WTC11 (cell line): Measurements from ENCODE around the gene LZTS2. TPM values are rescaled to one million over a fixed set of nuclear protein-coding genes. Genes with fewer than 3 reads are reported as not detected.
A peak's percentile ranks its signal among the peaks of the same experiment; 100 is the strongest.

Experiments used
- ATAC-seq: fragments of 200-7000 bp; cut with Tn5 transposase; 2 replicates; pipeline ENCODE4 v1.10.0; 2021; ENCODE audit warnings: mild to moderate bottlenecking, moderate library complexity
- CTCF ChIA-PET: fragments of 300-600 bp; sonication (Branson Sonifier 250); formaldehyde crosslinking; loops from one replicate; lab custom pipeline; 2021; ENCODE audit warnings: antibody characterized with exemption; lab: Charles Lee
- POLR2A ChIA-PET: fragments of 350-600 bp; sonication (Branson Sonifier 250); formaldehyde crosslinking; loops from one replicate; lab custom pipeline; 2021; ENCODE audit warnings: antibody characterized with exemption; lab: Charles Lee
- DNase-seq: peaks from one replicate; pipeline ENCODE4 v3.0.0; 2021; ENCODE audit warnings: low spot score
- H3K27ac Mint-ChIP-seq: 2 replicates; pipeline ENCODE4 v1.8.0; 2021; ENCODE audit warnings: mixed read lengths
- H3K27me3 Mint-ChIP-seq: 2 replicates; pipeline ENCODE4 v1.8.0; 2021; ENCODE audit warnings: low read depth, mild to moderate bottlenecking, moderate library complexity, mixed read lengths
- H3K36me3 Mint-ChIP-seq: 2 replicates; pipeline ENCODE4 v1.8.0; 2021; ENCODE audit warnings: mixed read lengths
- H3K4me1 Mint-ChIP-seq: 2 replicates; pipeline ENCODE4 v1.8.0; 2022; ENCODE audit warnings: mixed read lengths
- H3K4me3 Mint-ChIP-seq: 2 replicates; pipeline ENCODE4 v1.8.0; 2021; ENCODE audit warnings: mild to moderate bottlenecking, moderate library complexity, mixed read lengths
- H3K9me3 Mint-ChIP-seq: 2 replicates; pipeline ENCODE4 v1.8.0; 2021; ENCODE audit warnings: mixed read lengths
- FOXP1 ChIP-seq: sonication (generic); formaldehyde crosslinking; IDR thresholded peaks from 2 replicates; pipeline ENCODE4 v1.8.0; 2022; ENCODE audit warnings: missing genetic modification reagents, mild to moderate bottlenecking, moderate library complexity, borderline replicate concordance
- GRHL2 ChIP-seq: fragments of 250-450 bp; sonication (Bioruptor Pico); IDR thresholded peaks from 2 replicates; pipeline ENCODE4 v1.8.0; 2022; ENCODE audit warnings: mild to moderate bottlenecking, moderate library complexity; ENCODE audit not compliant: insufficient replicate concordance, severe bottlenecking
- JAZF1 ChIP-seq: fragments of 250-450 bp; sonication (Bioruptor Pico); IDR thresholded peaks from 2 replicates; pipeline ENCODE4 v1.9.0; 2021; ENCODE audit warnings: moderate library complexity, mild to moderate bottlenecking, inconsistent platforms
- SMAD3 ChIP-seq: sonication (generic); formaldehyde crosslinking; IDR thresholded peaks from 2 replicates; pipeline ENCODE4 v1.8.0; 2022; ENCODE audit warnings: missing genetic modification reagents, mild to moderate bottlenecking, borderline replicate concordance
- SMAD4 ChIP-seq: sonication (generic); formaldehyde crosslinking; IDR thresholded peaks from 2 replicates; pipeline ENCODE4 v1.8.0; 2022; ENCODE audit warnings: mild to moderate bottlenecking, missing genetic modification reagents
- SP1 ChIP-seq: sonication (generic); formaldehyde crosslinking; conservative IDR thresholded peaks from 2 replicates; pipeline ENCODE4 v1.8.1; 2022; ENCODE audit warnings: missing genetic modification reagents
- TEAD1 ChIP-seq: sonication (generic); formaldehyde crosslinking; IDR thresholded peaks from 2 replicates; pipeline ENCODE4 v1.8.0; 2022; ENCODE audit warnings: mild to moderate bottlenecking, missing genetic modification reagents
- ZNF121 ChIP-seq: sonication (generic); formaldehyde crosslinking; IDR thresholded peaks from 2 replicates; pipeline ENCODE4 v1.8.0; 2023; ENCODE audit warnings: missing genetic modification reagents
- total RNA-seq: library from RNA; stranded (reverse); gene quantifications from 3 replicates; pipeline ENCODE4 v1.2.3, GENCODE V29; 2021
- TF ChIP-seq, protein P1 (sequence below): sonication (generic); formaldehyde crosslinking; IDR thresholded peaks from 2 replicates; pipeline ENCODE4 v1.8.0; 2022; ENCODE audit warnings: mild to moderate bottlenecking, missing genetic modification reagents
- TF ChIP-seq, protein P2 (sequence below): sonication (generic); formaldehyde crosslinking; IDR thresholded peaks from 2 replicates; pipeline ENCODE4 v1.8.0; 2022; ENCODE audit warnings: mild to moderate bottlenecking, missing genetic modification reagents
- TF ChIP-seq, protein P3 (sequence below): sonication (generic); formaldehyde crosslinking; IDR thresholded peaks from 2 replicates; pipeline ENCODE4 v1.8.1; 2022; ENCODE audit warnings: missing genetic modification reagents, borderline replicate concordance
- TF ChIP-seq, protein P4 (sequence below): sonication (generic); formaldehyde crosslinking; conservative IDR thresholded peaks from 2 replicates; pipeline ENCODE4 v1.8.1; 2022; ENCODE audit warnings: mild to moderate bottlenecking, missing genetic modification reagents
- TF ChIP-seq, protein P5 (sequence below): fragments of 250-450 bp; sonication (Bioruptor Pico); conservative IDR thresholded peaks from 2 replicates; pipeline ENCODE4 v1.9.0; 2021; ENCODE audit warnings: mild to moderate bottlenecking
- TF ChIP-seq, protein P6 (sequence below): fragments of 200-600 bp; IDR thresholded peaks from 2 replicates; pipeline ENCODE4 v1.8.0; 2022; ENCODE audit warnings: antibody characterized with exemption
- TF ChIP-seq, protein P7 (sequence below): sonication (generic); formaldehyde crosslinking; IDR thresholded peaks from 2 replicates; pipeline ENCODE4 v1.8.0; 2022; ENCODE audit warnings: mild to moderate bottlenecking, missing genetic modification reagents
- TF ChIP-seq, protein P8 (sequence below): fragments of 250-450 bp; sonication (Bioruptor Pico); IDR thresholded peaks from 2 replicates; pipeline ENCODE4 v1.9.0; 2021; ENCODE audit warnings: mild to moderate bottlenecking
- TF ChIP-seq, protein P9 (sequence below): sonication (generic); formaldehyde crosslinking; IDR thresholded peaks from 2 replicates; pipeline ENCODE4 v1.8.1; 2023; ENCODE audit warnings: mild to moderate bottlenecking, missing genetic modification reagents, moderate library complexity

LZTS2 gene
- total RNA-seq, 1 experiment from 2014 or later = 84.6 TPM

DNA sequence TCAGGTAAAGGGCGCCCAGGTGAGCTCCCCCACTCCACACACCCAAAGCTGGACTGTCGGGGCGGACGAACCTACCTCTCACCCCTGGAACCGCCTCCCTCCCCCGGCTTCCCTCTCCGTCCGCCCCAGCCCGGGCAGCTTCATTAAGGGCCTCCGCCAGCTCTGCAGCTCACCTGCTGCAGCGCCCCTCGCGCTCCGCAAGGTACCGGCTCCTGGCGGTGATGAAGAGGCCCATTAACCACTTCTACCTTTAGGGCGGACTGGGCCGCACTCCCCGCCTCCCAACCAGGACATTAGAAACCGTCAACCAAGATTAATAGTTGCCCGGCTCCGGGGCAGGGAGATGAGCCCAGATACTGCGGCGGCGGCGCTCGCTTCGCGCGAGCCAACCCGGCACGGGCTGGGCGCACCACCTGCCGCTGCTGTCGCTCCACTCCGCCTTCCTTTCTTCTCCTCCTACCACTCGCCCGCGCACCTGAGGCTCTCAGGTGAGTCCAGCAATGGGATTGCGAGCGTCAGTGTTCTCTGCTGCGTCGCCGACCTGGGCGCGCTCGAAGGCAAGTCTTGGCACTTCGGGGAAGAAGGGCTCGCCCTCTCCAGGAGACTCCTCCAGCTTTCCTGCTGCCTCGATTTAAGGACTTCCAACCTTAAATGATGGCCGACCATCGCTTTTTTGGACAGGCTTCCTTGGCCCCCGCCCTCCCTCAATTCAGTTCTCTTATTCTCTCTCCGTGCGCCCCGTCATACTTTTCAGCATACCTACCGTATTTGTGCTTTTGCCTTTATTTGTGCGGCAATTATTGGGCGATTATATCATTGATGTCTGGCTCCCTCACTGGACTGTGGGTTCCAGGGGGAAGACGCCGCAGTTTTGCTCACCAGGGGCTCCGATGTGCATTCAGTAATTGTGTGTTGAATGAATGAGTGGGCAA lies 48.6 kb downstream of the LZTS2 start (continued):
- TF ChIP-seq, protein P1, sequence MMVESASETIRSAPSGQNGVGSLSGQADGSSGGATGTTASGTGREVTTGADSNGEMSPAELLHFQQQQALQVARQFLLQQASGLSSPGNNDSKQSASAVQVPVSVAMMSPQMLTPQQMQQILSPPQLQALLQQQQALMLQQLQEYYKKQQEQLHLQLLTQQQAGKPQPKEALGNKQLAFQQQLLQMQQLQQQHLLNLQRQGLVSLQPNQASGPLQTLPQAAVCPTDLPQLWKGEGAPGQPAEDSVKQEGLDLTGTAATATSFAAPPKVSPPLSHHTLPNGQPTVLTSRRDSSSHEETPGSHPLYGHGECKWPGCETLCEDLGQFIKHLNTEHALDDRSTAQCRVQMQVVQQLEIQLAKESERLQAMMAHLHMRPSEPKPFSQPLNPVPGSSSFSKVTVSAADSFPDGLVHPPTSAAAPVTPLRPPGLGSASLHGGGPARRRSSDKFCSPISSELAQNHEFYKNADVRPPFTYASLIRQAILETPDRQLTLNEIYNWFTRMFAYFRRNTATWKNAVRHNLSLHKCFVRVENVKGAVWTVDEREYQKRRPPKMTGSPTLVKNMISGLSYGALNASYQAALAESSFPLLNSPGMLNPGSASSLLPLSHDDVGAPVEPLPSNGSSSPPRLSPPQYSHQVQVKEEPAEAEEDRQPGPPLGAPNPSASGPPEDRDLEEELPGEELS (CRISPR knock-in tag) = no peak
- no peak for TF ChIP-seq JAZF1 (CRISPR knock-in tag)
- TF ChIP-seq, protein P2, sequence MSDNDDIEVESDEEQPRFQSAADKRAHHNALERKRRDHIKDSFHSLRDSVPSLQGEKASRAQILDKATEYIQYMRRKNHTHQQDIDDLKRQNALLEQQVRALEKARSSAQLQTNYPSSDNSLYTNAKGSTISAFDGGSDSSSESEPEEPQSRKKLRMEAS (CRISPR knock-in tag) = peak; percentile 33; the same call in 1 of the 2 replicates
- TF ChIP-seq SMAD3 (CRISPR knock-in tag) = no peak
- TF ChIP-seq FOXP1 (CRISPR knock-in tag) = no peak
- TF ChIP-seq, protein P3, sequence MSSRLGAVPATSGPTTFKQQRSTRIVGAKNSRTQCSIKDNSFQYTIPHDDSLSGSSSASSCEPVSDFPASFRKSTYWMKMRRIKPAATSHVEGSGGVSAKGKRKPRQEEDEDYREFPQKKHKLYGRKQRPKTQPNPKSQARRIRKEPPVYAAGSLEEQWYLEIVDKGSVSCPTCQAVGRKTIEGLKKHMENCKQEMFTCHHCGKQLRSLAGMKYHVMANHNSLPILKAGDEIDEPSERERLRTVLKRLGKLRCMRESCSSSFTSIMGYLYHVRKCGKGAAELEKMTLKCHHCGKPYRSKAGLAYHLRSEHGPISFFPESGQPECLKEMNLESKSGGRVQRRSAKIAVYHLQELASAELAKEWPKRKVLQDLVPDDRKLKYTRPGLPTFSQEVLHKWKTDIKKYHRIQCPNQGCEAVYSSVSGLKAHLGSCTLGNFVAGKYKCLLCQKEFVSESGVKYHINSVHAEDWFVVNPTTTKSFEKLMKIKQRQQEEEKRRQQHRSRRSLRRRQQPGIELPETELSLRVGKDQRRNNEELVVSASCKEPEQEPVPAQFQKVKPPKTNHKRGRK (CRISPR knock-in tag) = no peak
- TF ChIP-seq GRHL2 (CRISPR knock-in tag) = no peak
- no peak for TF ChIP-seq ZNF121
- TF ChIP-seq, protein P4, sequence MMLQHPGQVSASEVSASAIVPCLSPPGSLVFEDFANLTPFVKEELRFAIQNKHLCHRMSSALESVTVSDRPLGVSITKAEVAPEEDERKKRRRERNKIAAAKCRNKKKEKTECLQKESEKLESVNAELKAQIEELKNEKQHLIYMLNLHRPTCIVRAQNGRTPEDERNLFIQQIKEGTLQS = no peak
- TF ChIP-seq SMAD4 (CRISPR knock-in tag) = no peak

DNA sequence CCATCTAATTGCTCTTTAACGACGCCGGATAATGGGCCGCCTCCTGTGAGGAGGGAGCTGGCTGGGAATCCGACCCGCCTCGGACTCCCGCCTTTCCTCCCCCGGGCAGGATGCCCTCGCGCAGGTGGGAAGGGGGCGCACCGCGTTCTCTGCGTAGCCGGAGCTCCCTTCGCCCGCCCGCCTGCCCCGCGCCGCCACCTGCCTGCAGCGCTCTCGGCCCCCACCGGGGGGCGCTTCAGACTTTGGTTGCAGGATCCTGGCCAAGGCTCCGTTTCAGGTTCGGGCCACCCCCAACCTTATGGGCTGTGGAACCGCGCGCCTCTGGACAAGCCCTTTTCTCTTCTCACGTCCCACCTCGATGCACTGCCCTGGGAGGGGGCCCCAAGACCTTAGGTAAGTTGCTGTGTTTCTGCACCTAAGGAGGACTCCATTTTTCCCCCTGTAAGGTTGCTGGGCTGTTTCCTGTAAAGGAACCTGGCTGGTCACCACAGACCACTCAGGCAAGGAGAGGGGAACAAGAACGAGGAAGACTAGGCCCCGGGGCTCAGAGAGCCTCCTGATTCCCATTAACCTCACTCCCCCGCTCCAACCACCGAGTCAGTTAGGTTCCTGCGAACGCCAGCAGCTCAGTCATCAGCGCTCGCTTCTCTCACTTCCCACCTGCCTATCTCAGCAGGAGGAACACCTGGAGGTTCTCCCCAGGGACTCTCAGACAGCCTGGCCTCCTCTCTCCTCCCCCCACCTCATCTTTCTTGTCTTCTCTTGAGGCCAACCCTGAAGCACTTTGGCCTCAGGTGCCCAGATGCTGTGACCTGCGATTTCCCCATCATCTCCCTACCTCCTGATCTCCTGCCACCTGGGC lies 50.8 kb downstream of the LZTS2 start:
- H3K36me3 Mint-ChIP-seq = peaks cover 3% of the 10 kb centered on the region; the same call in 1 of the 2 replicates
- peak; percentile 95 for DNase-seq
- no peaks in the 10 kb centered on the region for H3K9me3 Mint-ChIP-seq
- peak overlapping the region; percentile 60 for H3K4me3 Mint-ChIP-seq
- H3K4me1 Mint-ChIP-seq = peaks cover 41% of the 10 kb centered on the region
- peaks cover 67% of the 10 kb centered on the region for H3K27me3 Mint-ChIP-seq
- ATAC-seq = peak; percentile 68
- no peak overlapping the region for H3K27ac Mint-ChIP-seq
- ChIA-PET POLR2A (interaction anchor here (0.6 to 1.4 kb wide), 2 partner anchors 11 to 1238 kb away, joined by 3 to 7 read pairs; partner anchors contain the start of gene KAZALD1), CTCF (interaction anchor here (0.6 to 10.4 kb wide), 73 partner anchors 11 to 699 kb away, joined by 3 to 405 read pairs (median 5); partner anchors contain the start of genes HIF1AN, KAZALD1, LBX1 and LZTS2)
- TF ChIP-seq SP1 (CRISPR knock-in tag) (0 out of 2 replicates have a peak, but pooled peaks have one; percentile 38), TEAD1 (CRISPR knock-in tag) (peak; percentile 45; the same call in 1 of the 2 replicates)
- TF ChIP-seq, protein P5, sequence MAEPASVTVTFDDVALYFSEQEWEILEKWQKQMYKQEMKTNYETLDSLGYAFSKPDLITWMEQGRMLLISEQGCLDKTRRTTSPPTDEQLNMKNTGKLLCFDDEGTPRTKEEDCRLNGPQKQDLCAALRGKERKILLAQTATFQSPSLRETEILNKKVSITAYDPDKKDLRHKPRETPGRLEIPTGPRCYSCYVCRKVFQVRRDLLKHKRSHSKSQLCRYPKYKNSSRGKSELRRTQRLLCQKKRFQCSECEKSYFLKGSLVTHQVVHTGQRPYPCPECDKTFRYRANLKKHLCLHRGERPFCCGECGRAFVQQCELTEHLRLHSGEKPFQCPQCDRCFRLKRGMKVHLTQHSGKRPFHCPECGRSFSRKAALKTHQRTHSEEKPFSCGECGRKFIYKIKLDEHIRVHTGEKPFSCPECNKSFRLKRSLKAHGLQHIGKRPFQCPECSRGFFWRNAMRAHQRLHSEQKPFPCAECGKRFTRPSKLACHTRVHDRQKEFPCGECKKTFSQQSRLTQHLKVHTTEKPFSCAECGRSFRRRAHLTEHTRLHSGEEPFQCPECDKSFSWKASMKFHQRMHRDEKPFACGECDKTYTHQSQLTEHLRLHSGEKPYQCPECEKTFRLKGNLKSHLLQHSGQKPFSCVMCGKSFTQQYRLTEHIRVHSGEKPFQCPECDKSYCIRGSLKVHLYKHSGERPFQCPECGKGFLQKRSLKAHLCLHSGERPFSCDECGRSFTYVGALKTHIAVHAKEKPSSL (CRISPR knock-in tag) = no peak
- TF ChIP-seq, protein P6, sequence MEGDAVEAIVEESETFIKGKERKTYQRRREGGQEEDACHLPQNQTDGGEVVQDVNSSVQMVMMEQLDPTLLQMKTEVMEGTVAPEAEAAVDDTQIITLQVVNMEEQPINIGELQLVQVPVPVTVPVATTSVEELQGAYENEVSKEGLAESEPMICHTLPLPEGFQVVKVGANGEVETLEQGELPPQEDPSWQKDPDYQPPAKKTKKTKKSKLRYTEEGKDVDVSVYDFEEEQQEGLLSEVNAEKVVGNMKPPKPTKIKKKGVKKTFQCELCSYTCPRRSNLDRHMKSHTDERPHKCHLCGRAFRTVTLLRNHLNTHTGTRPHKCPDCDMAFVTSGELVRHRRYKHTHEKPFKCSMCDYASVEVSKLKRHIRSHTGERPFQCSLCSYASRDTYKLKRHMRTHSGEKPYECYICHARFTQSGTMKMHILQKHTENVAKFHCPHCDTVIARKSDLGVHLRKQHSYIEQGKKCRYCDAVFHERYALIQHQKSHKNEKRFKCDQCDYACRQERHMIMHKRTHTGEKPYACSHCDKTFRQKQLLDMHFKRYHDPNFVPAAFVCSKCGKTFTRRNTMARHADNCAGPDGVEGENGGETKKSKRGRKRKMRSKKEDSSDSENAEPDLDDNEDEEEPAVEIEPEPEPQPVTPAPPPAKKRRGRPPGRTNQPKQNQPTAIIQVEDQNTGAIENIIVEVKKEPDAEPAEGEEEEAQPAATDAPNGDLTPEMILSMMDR = peak; percentile 86
- TF ChIP-seq, protein P7, sequence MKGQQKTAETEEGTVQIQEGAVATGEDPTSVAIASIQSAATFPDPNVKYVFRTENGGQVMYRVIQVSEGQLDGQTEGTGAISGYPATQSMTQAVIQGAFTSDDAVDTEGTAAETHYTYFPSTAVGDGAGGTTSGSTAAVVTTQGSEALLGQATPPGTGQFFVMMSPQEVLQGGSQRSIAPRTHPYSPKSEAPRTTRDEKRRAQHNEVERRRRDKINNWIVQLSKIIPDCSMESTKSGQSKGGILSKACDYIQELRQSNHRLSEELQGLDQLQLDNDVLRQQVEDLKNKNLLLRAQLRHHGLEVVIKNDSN (CRISPR knock-in tag) = no peak
- TF ChIP-seq, protein P8, sequence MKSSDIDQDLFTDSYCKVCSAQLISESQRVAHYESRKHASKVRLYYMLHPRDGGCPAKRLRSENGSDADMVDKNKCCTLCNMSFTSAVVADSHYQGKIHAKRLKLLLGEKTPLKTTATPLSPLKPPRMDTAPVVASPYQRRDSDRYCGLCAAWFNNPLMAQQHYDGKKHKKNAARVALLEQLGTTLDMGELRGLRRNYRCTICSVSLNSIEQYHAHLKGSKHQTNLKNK (CRISPR knock-in tag) = no peak
- TF ChIP-seq, protein P9, sequence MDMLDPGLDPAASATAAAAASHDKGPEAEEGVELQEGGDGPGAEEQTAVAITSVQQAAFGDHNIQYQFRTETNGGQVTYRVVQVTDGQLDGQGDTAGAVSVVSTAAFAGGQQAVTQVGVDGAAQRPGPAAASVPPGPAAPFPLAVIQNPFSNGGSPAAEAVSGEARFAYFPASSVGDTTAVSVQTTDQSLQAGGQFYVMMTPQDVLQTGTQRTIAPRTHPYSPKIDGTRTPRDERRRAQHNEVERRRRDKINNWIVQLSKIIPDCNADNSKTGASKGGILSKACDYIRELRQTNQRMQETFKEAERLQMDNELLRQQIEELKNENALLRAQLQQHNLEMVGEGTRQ = 0 out of 2 replicates have a peak, but pooled peaks have one; percentile 32
